HG03139 (cell line): ENCODE data around the gene LAMC3.

Experiments
- ATAC-seq: cut with Tn5 transposase; IDR thresholded peaks from one replicate; pipeline ENCODE4 v1.9.1; 2021; ENCODE audit not compliant: unreplicated experiment

The LAMC3 gene

DNA sequence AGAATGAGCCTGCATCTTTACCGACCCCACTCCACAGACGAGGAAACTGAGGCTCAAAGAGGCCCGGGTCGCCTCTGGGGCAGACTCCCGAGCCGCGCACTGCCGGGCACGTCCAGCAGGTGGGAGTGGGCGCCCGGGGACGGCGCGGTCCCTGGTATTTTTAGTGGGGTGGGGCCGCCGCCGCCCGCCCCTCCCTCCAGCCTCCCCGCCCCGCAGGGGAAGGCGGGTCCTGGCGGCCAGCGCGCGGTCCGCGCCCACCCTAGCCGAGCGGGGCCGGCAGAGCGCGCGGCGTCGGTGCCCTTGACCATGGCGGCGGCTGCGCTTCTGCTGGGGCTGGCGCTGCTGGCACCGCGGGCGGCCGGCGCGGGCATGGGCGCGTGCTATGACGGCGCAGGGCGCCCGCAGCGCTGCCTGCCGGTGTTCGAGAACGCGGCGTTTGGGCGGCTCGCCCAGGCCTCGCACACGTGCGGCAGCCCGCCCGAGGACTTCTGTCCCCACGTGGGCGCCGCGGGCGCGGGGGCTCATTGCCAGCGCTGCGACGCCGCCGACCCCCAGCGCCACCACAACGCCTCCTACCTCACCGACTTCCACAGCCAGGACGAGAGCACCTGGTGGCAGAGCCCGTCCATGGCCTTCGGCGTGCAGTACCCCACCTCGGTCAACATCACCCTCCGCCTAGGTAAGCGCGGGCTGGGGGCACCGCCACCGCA, at the start of gene LAMC3:
Gene LAMC3 (plus strand): TSS at position 266 of the 710 bp plus-strand sequence. CDS start 41 bp downstream, at position 307.
- ATAC-seq: no peak

DNA sequence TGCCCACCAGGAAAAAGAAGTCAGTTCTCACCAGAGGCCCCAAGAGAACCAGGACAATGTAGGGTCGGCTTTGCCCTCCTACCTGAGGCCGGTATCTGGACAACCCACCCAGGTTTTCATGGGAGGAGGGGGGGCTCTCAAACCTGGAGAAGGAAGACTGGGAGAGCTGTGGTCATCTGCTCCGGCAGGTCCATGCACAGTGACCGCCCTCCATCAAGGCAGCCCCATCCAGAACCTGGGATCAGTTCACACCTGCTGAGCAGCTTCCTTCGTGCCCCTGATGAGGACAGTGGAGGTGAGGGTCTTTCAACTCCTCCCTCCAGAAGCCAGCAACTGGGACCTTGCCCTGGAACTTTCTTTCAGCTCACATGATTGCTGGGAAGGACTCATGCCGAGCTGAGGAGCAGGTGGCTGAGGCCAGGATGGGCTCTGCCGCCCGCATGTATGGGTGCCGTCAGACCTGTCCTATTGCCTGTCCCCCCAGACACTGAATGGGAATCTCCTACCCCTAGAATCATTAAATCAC, 49.1 kb upstream of the LAMC3 start:
- ATAC-seq: no peak

DNA sequence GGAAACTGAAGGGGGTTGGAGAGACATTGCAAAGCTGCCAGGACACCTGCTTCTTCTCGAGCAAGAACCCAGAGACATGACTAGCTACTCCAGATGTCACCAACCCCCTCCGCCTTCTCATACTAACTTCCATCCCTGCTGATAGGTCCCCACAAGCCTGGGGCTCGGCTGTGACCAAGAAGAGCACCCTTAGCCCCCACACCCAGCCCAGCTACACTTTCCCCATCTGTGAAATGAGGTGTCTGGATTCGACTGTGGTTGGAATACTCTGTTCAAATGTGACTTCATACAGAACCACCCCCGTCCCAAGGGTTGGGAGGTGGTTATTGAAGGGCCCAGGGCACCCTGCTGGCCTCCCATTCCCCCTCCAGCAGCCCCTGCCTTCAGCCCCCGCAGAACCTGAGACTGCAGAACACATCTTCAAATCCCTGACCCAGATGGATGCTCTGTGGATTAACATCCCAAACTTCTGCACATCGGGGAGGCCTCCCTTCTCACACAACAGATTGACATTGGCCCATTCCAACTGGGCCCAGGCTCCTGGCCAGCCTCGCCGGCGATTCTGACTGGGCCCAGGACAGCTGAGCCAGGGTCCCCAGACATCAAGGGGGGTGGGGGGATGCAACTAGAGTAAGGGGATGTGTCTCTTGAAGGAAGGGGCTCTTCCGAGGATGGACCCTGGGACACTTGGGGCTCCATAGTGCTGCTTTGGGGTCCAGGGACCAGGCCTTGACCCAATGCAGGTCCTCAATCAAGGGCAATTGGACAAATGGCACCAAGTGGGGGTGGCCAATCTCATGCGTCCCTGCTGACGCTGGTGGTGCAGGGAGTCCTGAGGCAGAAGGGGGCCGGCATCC, 48.2 kb upstream of the LAMC3 start:
- ATAC-seq: no peak

DNA sequence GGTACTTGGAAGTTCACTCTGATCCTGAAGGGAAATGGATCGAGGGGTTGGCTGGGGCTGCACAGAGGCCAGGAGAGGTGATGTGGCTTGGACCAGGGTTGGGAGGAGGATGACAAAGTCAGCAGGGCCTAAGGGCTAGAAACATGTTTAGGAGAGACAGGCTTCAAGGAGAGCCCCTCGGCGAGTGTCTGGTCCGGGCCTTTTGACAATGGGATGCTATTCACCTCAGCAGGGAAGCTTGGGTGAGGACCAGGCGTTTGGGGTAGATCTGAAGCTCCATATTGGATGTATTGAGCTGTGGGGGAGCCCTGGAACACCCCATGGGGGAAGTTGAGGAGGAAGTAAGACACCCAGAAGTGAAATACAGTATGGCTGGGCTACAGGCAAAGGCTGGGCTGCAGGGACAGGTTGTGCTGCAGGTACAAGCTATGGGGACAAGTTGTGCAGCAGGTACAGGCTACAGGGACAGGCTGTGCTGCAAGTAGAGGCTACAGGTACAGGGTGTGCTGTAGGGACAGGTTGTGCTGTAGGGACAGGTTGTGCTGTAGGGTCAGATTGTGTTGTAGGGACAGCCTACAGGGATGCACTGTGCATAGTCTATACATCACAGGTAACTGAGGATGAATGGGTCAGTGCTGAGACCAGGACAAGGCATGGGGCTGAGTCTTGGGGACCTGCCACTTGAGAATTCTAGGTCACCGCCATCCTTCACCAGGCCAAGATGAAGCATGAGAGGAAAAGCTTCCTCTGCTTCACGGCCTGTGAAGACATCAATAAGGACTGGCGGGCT, 47.3 kb upstream of the LAMC3 start:
- ATAC-seq: no peak

DNA sequence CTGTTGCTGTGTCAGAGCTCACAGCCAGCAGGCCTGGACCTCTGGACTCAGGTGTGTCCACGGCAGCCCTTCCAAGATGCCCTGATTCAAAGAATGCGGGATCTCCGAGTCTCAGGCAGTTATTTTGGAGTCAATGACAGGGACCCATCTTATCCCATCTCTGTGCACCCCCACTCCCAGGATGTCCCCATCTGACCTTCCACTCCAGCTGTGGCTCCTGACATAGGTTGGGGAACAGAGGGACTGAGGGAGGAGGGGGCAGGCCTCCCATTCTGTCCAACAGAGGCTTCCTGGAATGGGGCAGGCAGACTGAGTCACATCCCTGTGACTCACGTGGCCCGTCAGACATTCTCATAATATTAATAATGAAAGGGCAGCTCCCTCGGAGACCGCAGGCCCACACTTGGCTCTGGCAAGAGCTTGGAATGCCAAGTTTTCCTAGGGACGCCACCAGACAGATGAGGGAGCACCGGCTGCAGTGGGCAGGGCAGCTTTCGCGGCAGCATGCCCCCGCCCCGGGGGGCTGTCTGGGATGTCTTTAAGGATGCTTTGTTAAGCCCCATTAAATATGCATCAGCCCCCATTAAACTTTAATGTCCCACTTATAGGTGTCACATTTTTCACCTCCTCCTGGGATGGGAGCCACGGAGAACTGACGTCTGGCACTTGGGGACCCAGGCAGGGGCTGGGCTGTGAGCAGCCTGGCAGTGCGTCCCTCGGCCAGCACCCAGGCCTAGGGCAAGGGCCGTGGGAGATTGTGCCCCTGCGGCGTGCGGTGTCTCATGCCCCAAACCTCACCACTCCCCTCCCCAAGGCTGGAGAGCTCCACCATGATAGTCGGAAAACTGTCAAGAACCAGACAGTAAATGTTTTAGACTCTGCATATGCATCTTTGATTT, 46.3 kb upstream of the LAMC3 start:
- no peak for ATAC-seq

DNA sequence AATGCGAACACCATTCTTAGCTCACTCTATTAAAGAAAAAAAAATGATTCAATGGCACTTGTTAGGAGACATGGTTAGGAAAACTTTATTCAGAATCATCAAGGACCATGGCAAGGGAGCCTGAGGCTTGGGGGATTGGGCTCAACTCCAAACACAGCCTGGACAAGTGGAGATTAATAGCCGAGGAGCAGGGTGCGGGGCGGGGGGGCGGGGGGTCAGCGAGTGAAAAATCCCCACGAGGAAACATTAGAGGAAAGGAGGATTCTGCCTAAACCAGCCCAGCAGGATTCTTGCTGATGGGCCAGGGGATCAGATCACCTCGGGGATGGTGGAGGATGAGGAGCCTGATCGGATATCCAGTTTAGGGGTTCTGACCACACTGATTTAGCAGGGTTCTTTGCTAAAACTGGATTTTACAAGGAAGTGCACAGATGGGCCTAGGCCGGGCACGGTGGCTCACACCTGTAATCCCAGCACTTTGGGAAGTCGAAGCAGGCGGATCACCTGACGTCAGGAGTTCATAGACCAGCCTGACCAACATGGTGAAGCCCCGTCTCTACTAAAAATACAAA, 45.6 kb upstream of the LAMC3 start:
- ATAC-seq: no peak

DNA sequence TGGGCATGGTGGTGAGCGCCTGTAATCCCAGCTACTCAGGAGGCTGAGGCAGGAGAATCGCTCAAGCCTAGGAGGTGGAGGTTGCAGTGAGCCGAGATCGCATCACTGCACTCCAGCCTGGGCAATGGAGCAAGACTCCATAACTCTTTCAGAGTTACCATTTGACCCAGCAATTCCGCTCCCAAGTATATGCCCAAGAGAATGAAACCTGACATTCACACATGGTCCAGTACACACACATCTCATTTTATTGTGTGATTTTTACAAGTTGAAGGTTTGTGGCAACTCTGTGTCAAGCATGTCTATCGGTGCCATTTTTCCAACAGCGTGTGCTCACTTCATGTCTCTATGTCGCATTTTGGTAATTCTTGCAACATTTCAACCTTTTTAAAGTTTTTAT, 45.1 kb upstream of the LAMC3 start:
- ATAC-seq: no peak

DNA sequence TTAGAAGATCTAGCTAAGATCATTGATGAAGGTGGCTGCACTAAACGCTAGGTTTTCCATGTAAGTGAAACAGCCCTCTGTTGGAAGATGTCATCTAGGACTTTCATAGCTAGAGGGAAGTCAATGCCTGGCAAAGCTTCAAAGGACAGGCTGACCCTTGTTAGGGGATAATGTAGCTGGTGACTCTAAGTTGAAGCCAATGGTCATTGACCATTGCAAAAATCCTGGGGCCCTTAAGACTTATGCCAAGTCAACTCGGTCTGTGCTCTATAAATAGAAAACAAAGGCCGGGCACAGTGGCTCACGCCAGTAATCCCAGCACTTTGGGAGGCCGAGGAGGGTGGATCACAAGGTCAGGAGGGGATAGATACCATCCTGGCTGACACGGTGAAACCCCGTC, 43.3 kb upstream of the LAMC3 start:
- no peak for ATAC-seq

DNA sequence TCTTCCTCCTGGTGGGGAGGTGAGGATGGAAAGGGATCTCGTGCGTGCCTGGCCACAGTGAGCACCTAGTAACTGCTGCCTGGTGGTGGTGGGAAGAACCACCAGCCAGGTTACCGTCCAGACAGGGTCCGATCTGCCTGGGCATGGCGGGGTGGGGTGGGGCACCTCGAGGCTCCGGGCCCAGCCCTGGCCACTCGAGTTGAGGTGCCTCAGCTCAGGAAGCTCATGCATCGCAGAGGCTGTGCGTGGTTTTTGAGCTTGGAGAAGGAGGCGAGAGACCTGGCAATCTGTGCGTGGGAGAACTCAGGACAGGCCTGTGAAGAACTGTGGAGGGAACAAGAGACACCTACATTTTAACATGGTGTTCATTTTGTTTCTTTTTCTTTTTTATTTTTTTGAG, 38.9 kb upstream of the LAMC3 start:
- ATAC-seq: no peak

DNA sequence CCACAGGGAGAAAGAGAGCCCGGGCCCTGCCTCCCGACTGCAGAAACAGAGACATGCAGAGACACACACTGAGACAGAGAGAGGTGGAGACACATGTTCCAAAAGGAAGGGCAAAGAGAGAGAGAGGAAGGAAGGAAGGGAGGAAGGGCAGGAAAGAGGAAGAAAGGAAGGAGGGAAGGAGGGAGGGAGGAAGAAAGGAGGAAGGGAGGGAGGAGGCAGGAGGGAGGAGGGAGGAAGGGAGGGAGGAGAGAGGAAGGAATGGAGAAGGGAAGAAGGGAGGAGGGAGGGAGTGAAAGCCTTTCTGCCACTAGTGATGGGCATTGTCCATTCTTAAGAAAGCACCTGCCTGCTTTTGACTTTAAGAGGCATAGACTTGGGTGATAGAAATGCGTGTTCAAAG, 38.1 kb upstream of the LAMC3 start:
- ATAC-seq: no peak

DNA sequence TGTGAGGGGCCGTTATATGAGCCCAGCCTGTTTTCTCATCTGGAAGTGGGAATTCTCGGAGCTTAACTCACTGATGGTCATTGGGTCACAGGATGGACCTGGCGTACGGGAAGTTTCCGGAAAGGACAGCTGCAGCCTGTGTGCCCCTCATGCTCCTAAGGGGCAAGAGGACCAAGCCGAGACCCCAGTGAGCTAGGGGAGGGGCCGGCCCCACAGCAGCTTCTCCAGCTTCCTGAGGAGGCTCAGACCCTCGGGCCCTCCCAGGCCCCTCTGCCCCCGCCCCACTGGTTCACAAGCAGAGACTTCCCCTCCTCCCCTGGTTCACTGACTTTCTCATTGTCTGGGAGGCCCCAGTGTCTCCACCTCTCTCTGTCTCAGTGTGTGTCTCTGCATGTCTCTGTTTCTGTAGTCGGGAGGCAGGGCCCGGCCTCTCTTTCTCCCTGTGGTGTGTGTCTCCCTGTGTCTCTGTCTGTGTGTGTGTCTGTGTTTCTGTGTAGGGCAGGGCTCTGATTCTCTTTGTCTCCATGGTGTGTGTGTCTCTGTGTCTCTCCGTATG, 37.6 kb upstream of the LAMC3 start:
- no peak for ATAC-seq

DNA sequence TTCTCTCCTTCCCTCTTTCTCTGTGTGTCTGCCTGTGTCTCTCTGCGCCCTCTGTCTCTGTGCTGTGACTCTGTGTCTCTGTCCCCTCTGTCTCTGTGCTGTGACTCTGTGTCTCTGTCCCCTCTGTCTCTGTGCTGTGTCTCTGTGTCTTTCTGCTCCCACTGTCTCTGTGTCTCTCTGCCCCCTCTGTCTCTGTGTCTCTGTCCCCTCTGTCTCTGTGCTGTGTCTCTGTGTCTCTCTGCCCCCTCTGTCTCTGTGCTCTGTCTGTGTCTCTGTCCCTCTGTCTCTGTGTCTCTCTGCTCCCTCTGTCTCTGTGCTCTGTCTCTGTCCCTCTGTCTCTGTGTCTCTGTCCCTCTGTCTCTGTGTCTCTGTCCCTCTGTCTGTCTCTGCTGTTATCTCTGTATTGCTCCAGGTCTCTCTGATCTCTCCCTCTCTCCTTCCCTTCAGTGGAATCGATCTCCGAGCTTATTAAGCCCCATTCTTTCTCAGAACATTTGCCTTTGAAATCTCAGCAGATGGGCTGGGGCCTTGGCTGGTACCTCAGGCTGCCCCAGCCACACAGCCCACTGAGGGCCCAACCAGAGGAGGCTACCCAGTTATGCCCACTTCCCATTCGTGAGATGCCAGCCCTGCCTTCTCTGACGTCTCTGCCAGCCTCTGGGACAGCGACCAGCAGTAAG, 36.6 kb upstream of the LAMC3 start:
- no peak for ATAC-seq

DNA sequence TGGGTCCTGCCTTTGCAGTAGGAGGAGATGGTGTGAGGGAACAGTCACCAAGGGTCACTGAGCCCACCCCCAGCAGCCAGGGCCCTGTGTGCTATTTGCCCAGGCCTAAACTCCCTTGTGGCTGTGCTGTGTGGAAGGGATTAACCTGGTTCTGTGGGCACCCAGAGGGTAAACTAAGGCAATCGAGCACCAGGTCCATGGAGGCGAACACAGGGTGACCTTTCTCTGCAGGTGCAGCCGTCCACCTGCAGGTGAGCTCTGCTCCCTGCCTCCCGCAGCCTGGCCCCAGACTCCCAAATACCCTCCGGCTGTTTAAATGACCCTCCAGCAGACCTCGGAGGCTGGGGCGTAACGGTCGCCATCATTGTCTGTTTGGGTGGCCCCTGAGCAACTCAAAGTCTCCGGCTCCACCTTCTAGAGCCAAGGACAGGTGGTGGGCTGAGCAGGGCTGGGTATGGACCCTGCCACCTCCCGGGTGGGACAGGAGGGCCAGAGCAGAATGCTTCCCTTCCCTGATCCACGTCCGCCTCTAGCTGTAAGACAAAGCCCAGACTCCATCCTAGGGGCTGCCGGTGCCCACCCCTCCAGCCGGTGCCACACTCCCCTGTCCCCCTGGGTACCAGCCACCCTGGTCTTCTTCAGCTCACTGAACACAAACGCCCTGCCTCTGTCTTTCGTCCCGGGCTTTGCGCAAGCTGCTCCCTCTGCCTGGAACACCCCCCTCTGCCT, 35.9 kb upstream of the LAMC3 start:
- no peak for ATAC-seq

DNA sequence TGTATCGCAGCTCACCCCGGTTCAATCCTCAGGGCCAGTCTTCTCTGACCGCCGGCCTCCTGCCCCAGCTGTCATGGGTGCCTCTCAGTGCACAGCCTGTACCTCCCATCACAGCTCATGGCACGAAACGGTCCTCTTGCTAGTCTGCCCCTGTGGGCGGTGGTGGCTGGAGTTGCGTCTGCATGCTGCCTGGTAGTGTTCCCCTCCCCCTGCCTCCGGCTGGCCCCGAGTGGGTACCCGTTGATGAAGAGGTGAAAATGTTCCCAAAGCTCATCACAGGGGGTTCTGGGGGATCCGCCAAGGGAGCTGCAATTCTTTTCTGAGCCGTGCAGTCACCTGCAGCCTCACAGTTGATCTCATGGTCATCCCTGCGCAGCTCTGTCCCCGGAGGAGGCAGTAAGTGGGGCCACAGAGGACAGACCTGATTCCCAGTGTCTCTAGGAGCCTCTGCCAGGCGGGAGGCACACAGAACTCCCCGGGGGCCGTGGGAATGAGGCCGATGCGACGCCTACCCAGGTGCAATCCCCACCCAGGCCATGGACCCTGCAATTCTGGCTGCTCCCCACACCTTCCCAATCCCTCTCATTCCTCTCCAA, 35.2 kb upstream of the LAMC3 start:
- ATAC-seq: no peak

DNA sequence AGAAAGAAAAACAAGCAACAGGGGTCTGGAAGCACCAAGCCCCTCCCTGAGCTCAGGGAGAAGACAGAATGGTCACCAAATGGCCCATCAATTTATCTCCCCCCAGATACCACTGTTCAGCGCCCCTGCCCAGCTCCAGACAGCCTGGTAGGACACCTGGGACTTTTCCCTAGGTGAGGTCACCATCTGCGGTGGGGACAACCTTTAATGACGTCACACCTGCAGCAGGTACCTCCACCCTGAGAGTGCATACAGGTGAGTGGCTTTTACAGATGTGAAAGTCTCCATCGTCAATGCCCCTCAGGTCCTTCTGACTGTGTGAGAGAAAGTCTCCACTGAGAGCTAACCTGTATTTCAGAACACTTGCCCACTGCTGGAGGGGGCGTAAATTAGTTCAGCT, 34.3 kb upstream of the LAMC3 start:
- ATAC-seq: no peak

DNA sequence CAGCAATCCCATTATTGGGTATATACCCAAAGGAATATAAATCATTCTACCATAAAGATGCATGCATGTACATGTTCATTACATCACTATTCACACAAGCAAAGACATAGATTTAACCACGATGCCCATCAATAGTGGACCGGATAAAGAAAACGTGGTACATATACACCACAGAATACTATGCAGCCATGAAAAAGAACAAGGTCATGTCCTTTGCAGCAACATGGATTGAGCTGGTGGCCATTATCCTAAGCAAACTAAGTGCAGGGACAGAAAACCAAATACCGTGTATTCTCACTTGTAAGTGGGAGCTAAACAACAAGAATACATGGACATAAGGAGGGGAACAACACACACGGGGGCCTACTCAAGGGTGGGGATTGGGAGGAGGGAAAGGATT, 33.8 kb upstream of the LAMC3 start:
- ATAC-seq: no peak

DNA sequence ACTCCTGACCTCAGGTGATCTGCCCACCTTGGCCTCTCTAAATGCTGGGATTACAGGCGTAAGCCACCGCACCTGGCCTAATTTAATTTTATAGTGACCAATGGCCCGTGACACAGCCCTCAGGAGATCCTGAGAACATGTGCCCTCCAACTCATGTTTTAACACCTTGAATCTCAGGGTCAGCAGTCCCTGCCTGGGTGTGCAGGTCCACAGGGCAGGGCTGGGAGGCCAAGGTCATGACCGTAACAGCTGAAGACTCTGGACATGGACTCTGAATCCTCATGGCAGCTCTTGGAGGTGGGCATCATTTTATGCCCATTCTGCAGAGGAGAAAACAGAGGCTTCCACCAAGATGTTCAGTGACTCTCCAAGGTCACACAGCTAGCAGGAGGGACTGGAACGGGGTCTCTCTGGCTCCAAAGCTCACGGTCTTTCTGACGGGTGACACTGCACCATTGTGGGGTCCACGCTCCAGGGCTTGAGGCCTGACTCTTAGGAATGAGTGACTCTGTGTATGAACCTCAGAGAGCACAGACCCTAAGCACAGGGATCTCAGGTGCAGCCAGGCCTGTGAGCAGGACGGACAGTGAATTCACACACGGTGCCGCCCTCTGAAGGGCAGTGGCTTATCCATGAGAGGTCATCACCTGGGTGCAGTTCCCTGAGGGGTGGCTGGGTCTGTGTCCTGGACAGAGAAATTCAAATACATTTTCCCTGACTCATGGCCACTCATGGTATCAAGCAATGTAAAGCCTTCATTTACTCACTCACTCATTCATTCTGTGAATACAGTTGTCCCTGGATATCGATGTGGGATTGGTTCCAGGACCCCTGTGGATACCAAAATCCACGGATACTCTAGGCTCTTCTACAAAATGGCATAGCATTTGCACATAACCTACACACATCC, 32.8 kb upstream of the LAMC3 start:
- ATAC-seq: no peak
